SU-DHL-6 (cell line): Measurements from ENCODE around the gene FBXO2.

Experiments used
- H2AFZ ChIP-seq: fragments of 200-600 bp; sonication (generic); 2 replicates; pipeline ENCODE4 v1.6.1; 2014; ENCODE audit warnings: low read depth, mild to moderate bottlenecking, moderate library complexity, mixed read lengths, antibody characterized with exemption, low read length; ENCODE audit not compliant: severe bottlenecking
- H3F3A ChIP-seq: fragments of 200-600 bp; shearing (Covaris generic); 2 replicates; pipeline ENCODE4 v1.6.0; 2016; ENCODE audit warnings: antibody characterized with exemption, mild to moderate bottlenecking; ENCODE audit not compliant: insufficient read depth
- H3K27ac ChIP-seq: fragments of 200-600 bp; sonication (generic); 2 replicates; pipeline ENCODE4 v1.5.1; 2016; ENCODE audit warnings: low read depth, mild to moderate bottlenecking, low read length, moderate library complexity, mixed read lengths
- H3K27me3 ChIP-seq: fragments of 200-600 bp; sonication (generic), shearing (Covaris generic); 2 replicates; pipeline ENCODE4 v1.6.0; 2014; ENCODE audit warnings: mild to moderate bottlenecking, low read length
- H3K36me3 ChIP-seq: fragments of 200-600 bp; sonication (generic); 2 replicates; pipeline ENCODE4 v1.6.1; 2014; ENCODE audit warnings: mild to moderate bottlenecking, low read length, mixed read lengths
- H3K4me2 ChIP-seq: fragments of 300-600, 200-600 bp; shearing (Covaris generic), sonication (generic); 2 replicates; pipeline ENCODE4 v1.6.0; 2014; ENCODE audit warnings: low read length, low read depth, mild to moderate bottlenecking; ENCODE audit not compliant: poor library complexity, severe bottlenecking
- H3K4me3 ChIP-seq: fragments of 200-600 bp; sonication (generic); 2 replicates; pipeline ENCODE4 v1.5.1; 2014; ENCODE audit warnings: antibody characterized with exemption, low read length, mild to moderate bottlenecking, mixed read lengths; ENCODE audit not compliant: insufficient read depth, poor library complexity, severe bottlenecking
- H3K79me2 ChIP-seq: fragments of 200-600 bp; sonication (generic); 2 replicates; pipeline ENCODE4 v1.6.1; 2014; ENCODE audit warnings: mild to moderate bottlenecking, low read length, moderate library complexity; ENCODE audit not compliant: insufficient read depth
- H3K9ac ChIP-seq: fragments of 200-600 bp; sonication (generic); 2 replicates; pipeline ENCODE4 v1.7.0; 2014; ENCODE audit warnings: mild to moderate bottlenecking, low read length
- H3K9me2 ChIP-seq: fragments of 200-600 bp; sonication (generic); replicated peaks from 2 replicates; pipeline ENCODE4 v1.6.1; 2014; ENCODE audit warnings: low read length; ENCODE audit not compliant: insufficient read depth
- H3K9me3 ChIP-seq: fragments of 200-600 bp; sonication (generic); 2 replicates; pipeline ENCODE4 v1.6.1; 2014; ENCODE audit warnings: low read length, mixed read lengths; ENCODE audit not compliant: insufficient read depth
- H4K20me1 ChIP-seq: fragments of 200-600 bp; sonication (generic); 2 replicates; pipeline ENCODE4 v1.6.1; 2014; ENCODE audit warnings: low read depth, mild to moderate bottlenecking, antibody characterized with exemption, low read length, moderate library complexity, mixed read lengths
- CTCF ChIP-seq: fragments of 200-600 bp; sonication (generic); IDR thresholded peaks from one replicate; pipeline ENCODE4 v1.5.1; 2017; ENCODE audit warnings: antibody characterized with exemption, mild to moderate bottlenecking, low read length, moderate library complexity; ENCODE audit not compliant: insufficient read depth, poor library complexity, severe bottlenecking
- EZH2phosphoT487 ChIP-seq: fragments of 200-600 bp; sonication (generic), shearing (Covaris generic); conservative IDR thresholded peaks from 2 replicates; pipeline ENCODE4 v1.6.1; 2018; ENCODE audit warnings: mild to moderate bottlenecking, antibody characterized with exemption, low read length, moderate library complexity, mixed read lengths

FBXO2 gene

GRCh38 chr1:11626551-11626950 is 27.7 kb downstream of the FBXO2 start:
- Histone ChIP-seq H3F3A (no peaks in the 10 kb centered on the region), H3K79me2 (no peaks in the 10 kb centered on the region), H3K4me2 (no peak overlapping the region), H3K4me3 (no peak overlapping the region), H3K27me3 (no peaks in the 10 kb centered on the region), H2AFZ (no peak overlapping the region), H3K36me3 (no peaks in the 10 kb centered on the region), H4K20me1 (no peaks in the 10 kb centered on the region), H3K9me2 (no peaks in the 10 kb centered on the region), H3K9me3 (no peaks in the 10 kb centered on the region), H3K9ac (no peak overlapping the region), H3K27ac (no peak overlapping the region)
- no peak for TF ChIP-seq CTCF
- TF ChIP-seq EZH2phosphoT487 = no peak

GRCh38 chr1:11623702-11624101 is 30.5 kb downstream of the FBXO2 start:
- no peak overlapping the region for H3K4me3 ChIP-seq
- no peak overlapping the region for H3K9ac ChIP-seq
- H3K79me2 ChIP-seq = no peaks in the 10 kb centered on the region
- H3K9me2 ChIP-seq = no peaks in the 10 kb centered on the region
- no peaks in the 10 kb centered on the region for H3K27me3 ChIP-seq
- TF ChIP-seq EZH2phosphoT487 = no peak
- no peak for TF ChIP-seq CTCF
- no peaks in the 10 kb centered on the region for H4K20me1 ChIP-seq
- no peaks in the 10 kb centered on the region for H3K36me3 ChIP-seq
- H2AFZ ChIP-seq = no peak overlapping the region
- H3K9me3 ChIP-seq = no peaks in the 10 kb centered on the region
- H3K4me2 ChIP-seq = no peak overlapping the region
- H3K27ac ChIP-seq = no peak overlapping the region
- H3F3A ChIP-seq = no peaks in the 10 kb centered on the region

GRCh38 chr1:11622398-11622797 is 31.8 kb downstream of the FBXO2 start:
- Histone ChIP-seq H3K36me3 (no peaks in the 10 kb centered on the region), H3K4me2 (no peak overlapping the region), H3K9ac (no peak overlapping the region), H3K9me3 (no peaks in the 10 kb centered on the region), H3K4me3 (no peak overlapping the region), H3F3A (no peaks in the 10 kb centered on the region), H3K27me3 (no peaks in the 10 kb centered on the region), H3K79me2 (no peaks in the 10 kb centered on the region), H3K9me2 (no peaks in the 10 kb centered on the region), H2AFZ (no peak overlapping the region), H3K27ac (no peak overlapping the region), H4K20me1 (no peaks in the 10 kb centered on the region)
- TF ChIP-seq CTCF (no peak), EZH2phosphoT487 (no peak)

- H3K9me3 ChIP-seq = no peaks in the 10 kb centered on the region
- no peaks in the 10 kb centered on the region for H3K27me3 ChIP-seq
- no peaks in the 10 kb centered on the region for H4K20me1 ChIP-seq
- no peak overlapping the region for H3K9ac ChIP-seq
- H3K4me2 ChIP-seq = no peak overlapping the region
- TF ChIP-seq EZH2phosphoT487 (no peak), CTCF (no peak)
- no peaks in the 10 kb centered on the region for H3K36me3 ChIP-seq
- no peaks in the 10 kb centered on the region for H3K79me2 ChIP-seq
- H2AFZ ChIP-seq = no peak overlapping the region
- H3K27ac ChIP-seq = no peak overlapping the region
- no peak overlapping the region for H3K4me3 ChIP-seq
- no peaks in the 10 kb centered on the region for H3F3A ChIP-seq
- no peaks in the 10 kb centered on the region for H3K9me2 ChIP-seq
These were observed 33.3 kb downstream of the FBXO2 start for GRCh38 chr1:11620924-11621323.
